ENCODE measurements around the gene NECTIN2. TPM values are rescaled to one million over a fixed set of nuclear protein-coding genes. Genes with fewer than 3 reads are reported as not detected.

The NECTIN2 gene
- total and polyA plus RNA-seq, 7 donors: 9.0 to 32.9 (median 18.1) TPM

GRCh38 chr19:44865196-44865767 is 19.2 kb downstream of the NECTIN2 start:
- H3K27ac ChIP-seq: no peak overlapping the region
- no peaks in the 10 kb centered on the region for H3K27me3 ChIP-seq (ENCODE audit: insufficient read depth in 3 of 3, low read length in 2 of 3)
- no peak overlapping the region for H3K4me3 ChIP-seq
- DNase-seq (no peak), ATAC-seq (no peak)
- H3K4me1 ChIP-seq: no peaks in the 10 kb centered on the region
- H3K9me3 ChIP-seq: no peaks in the 10 kb centered on the region
- 70% methylated on average over 27 of the region's 27 CpGs for WGBS, 3 donors
- intact Hi-C loops (cut with DNase I): no loop called here
- no peak for TF ChIP-seq CTCF (IDR thresholded peaks at IDR 0.05)
- H3K36me3 ChIP-seq (ENCODE audit: insufficient read depth in 1 of 2, low read depth in 1 of 2): peaks cover 0 to 13% of the 10 kb centered on the region in 2 donors

- H3K4me3 ChIP-seq: no peak overlapping the region
- no peaks in the 10 kb centered on the region for H3K9me3 ChIP-seq
- 87 to 91% (median 91%) methylated on average over 4 of the region's 4 CpGs for WGBS, 3 donors
- peaks cover 0 to 17% of the 10 kb centered on the region in 2 donors for H3K36me3 ChIP-seq (ENCODE audit: insufficient read depth in 1 of 2, low read depth in 1 of 2)
- intact Hi-C loops (cut with DNase I): no loop called here
- ATAC-seq (no peak), DNase-seq (no peak)
- H3K27me3 ChIP-seq (ENCODE audit: insufficient read depth in 3 of 3, low read length in 2 of 3): no peaks in the 10 kb centered on the region
- H3K27ac ChIP-seq: no peak overlapping the region
- H3K4me1 ChIP-seq: no peaks in the 10 kb centered on the region
- TF ChIP-seq CTCF (IDR thresholded peaks at IDR 0.05): no peak
These were observed 20.6 kb downstream of the NECTIN2 start for GRCh38 chr19:44866664-44867063.

- H3K36me3 ChIP-seq (ENCODE audit: insufficient read depth in 1 of 2, low read depth in 1 of 2): peaks cover 0 to 26% of the 10 kb centered on the region in 2 donors
- no peaks in the 10 kb centered on the region for H3K4me1 ChIP-seq
- ATAC-seq (no peak), DNase-seq (no peak)
- no peak overlapping the region for H3K4me3 ChIP-seq
- intact Hi-C loops (cut with DNase I): no loop called here
- TF ChIP-seq CTCF (IDR thresholded peaks at IDR 0.05): no peak
- no peaks in the 10 kb centered on the region for H3K9me3 ChIP-seq
- no peak overlapping the region for H3K27ac ChIP-seq
- 87 to 93% (median 89%) methylated on average over 12 of the region's 12 CpGs for WGBS, 3 donors
- no peaks in the 10 kb centered on the region for H3K27me3 ChIP-seq (ENCODE audit: insufficient read depth in 3 of 3, low read length in 2 of 3)
These were observed 21.5 kb downstream of the NECTIN2 start for GRCh38 chr19:44867578-44867977.

- H3K27ac ChIP-seq: peak overlapping the region; percentile 39
- H3K36me3 ChIP-seq (ENCODE audit: insufficient read depth in 1 of 2, low read depth in 1 of 2): peaks cover 2 to 47% of the 10 kb centered on the region in 2 donors
- intact Hi-C loops (cut with DNase I): no loop called here
- no peak overlapping the region for H3K4me3 ChIP-seq
- 63 to 69% (median 64%) methylated on average over 13 of the region's 13 CpGs for WGBS, 3 donors
- no peak for TF ChIP-seq CTCF (IDR thresholded peaks at IDR 0.05)
- ATAC-seq: no peak
- no peaks in the 10 kb centered on the region for H3K27me3 ChIP-seq (ENCODE audit: insufficient read depth in 3 of 3, low read length in 2 of 3)
- peak; percentile 64 to 65 for DNase-seq
- no peaks in the 10 kb centered on the region for H3K9me3 ChIP-seq
- no peaks in the 10 kb centered on the region for H3K4me1 ChIP-seq
These were observed 23.8 kb downstream of the NECTIN2 start for GRCh38 chr19:44869733-44870470.
